Right hindlimb (tissue), 1 donor: ENCODE data around the gene BEND6.
A peak's percentile ranks its signal among the peaks of the same experiment; 100 is the strongest.

Source experiments
- DNase-seq: peaks from one replicate; pipeline ENCODE4 v3.0.0-alpha.2; 2018

BEND6 gene, protein sequence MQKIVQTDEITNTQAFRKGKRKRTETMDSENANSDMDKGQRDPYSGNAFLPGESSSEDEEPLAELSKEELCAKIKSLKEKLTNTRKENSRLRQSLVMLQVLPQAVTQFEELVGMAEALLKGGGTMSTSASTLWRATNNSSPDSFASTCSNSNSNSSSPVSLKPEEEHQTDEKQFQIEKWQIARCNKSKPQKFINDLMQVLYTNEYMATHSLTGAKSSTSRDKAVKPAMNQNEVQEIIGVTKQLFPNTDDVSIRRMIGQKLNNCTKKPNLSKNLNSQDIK

DNA sequence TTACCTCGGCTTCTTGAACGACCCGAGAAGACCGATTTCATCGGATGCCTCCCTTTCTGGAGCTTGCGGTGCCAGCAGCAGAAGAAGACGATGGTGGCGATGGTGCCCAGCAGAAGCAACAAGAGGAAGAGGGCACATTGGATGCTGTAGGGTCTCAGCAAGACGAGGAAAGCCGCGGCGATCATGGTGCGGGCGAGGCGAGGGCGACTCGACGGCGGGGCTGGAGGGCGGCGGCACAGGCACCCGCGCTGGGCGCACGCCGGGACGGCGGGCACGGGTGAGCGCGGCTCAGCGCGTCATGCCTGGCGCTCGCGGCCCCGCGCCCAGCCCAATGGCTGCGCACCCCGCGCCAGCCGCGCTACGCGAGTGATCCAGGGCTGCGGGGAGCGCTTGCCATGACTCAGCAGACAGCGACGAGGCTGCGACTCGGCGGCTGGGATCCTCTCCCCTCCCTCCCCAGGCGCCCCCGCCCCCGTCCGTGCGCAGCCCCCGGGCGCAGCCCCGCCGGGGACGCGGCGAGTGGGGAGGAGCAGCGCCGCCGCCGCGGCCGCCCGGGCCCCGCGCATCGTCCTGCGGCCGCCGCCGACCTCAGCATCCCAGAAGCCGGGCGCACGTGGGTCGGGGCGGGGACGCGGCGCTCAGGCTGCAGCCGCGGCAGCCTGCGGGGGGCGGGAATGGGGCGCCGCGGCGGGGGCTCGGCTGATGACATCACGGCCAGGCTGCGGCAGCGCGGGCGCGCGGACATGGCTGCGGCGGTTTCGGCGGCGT is at the start of gene BEND6:
TSS of gene BEND6 (plus strand) at position 705 of the 768 bp plus-strand sequence. CDS start 26,704 bp downstream, outside the sequence.
- peak; percentile 78 for DNase-seq

DNA sequence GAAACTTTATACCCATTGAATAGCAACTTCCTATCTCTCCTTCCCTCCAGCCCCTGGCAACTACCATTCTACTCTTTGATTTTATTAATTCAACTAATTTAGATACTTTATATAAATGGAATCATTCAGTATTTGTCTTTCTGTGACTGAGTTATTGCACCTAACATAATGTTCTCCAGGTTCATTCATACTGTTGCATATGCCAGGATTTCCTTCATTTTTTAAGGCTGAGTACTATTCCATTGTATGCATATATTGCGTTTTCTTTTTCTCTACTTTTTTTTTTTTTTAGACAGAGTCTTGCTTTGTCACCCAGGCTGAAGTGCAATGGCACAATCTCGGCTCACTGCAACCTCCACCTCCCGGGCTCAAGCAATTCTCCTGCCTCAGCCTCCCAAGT is 49.5 kb upstream of the BEND6 start:
- DNase-seq = no peak

DNA sequence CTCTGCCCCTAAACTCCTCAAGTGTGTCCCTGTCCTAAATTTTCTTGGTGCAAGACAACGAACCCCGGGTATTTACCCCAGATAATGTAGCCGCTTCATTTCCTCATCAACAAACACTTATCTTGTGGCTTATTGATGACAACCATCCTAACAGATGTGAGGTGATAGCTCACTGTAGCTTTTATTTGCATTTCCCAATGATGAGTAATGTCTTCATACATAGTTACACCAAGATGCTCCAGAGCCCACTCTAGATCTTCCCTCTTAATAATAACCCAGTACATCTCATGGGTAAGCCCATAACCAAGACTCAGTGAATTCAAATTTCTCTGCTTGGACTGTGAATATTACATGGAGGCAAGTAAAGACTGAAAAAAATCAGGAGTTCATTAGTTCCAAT is 48.2 kb upstream of the BEND6 start:
- DNase-seq = no peak

DNA sequence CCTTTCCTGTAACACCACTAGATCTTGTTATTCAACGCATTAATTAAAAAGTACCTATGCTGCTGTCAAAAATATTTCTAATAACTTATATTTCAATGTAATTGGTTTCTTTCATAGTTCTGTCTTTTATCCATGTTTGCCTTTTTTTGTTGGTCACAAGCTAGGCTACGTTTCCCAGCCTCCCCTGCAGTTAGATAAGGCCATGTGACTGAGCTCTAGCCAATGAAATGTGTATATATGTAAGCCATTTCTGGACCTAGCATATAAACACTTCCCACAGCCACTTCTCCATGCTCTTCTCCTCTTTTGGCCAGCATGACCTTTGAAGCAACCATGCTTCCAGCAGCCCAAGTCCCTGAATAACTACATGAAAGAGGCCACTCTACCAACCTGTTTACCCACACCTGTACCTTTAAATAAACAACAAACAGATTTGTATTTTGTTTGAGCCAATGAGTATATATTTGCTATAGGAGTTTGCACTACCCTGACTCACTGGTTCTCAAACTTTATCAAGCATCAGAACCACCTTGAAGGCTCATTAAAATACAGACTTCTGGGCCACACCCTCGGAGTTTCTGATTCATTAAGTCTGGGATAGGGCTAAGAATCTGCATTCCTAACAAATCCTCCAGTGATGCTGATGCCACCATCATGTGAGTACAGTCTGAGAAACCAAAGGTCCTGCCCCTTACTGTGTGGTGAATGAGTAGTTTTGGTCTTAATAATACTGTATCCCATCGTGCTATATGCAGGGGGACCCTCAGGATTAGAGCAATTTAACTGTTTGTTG is 45.6 kb upstream of the BEND6 start:
- no peak for DNase-seq

DNA sequence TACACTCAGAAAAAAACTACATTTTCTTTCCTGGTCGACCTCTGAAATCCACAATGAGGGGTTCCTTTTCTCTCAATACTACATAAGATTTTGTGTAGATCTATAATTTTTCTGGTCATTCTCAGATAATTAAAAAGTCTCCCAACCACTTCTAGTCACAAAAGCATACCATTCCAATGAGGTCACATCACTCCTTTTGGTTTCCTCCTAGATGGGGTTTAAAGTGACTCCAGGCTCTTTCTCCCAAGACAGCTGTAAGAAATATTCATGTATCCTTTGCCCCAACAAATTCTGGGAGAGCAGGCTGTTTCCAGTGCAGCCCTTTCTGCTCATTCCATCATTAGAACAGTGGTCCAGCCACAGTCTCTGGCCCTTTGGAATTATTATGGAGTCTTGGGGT is 43.1 kb upstream of the BEND6 start:
- no peak for DNase-seq

DNA sequence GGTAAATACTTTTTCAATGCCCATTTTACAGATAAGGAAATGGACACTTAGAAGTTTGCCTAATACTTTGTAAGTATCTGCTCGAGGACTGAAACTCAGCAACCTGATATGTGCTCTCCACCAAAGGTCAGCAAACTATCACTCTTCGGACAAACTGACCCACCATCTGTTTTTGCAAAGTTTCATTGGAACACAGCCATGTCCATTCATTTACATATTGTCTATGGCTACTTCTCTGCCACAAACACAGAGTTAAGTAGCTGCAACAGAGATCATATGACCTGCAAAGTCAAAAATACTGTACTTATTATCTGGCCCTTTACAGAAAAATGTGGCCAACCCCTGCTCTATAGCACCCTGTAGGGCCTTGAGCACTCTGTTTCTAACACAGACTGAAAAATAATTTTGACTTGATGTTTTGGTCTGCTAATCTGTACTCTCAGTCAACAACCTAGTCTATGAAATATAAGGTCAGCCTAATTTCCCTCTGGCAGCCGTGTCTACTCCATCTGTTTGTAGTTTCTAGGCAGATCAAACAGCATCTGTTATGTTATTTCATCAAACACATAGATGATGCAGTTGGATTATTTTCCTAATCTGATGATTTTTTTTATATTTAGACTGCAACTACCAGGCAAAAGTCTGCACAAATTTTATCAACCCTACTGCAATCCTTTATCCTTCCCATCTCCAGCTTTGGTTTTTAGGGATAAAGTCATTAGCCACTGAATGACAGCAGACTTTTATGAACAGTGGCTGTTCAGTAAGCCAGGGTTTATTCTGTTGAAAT is 41.4 kb upstream of the BEND6 start:
- DNase-seq = no peak

DNA sequence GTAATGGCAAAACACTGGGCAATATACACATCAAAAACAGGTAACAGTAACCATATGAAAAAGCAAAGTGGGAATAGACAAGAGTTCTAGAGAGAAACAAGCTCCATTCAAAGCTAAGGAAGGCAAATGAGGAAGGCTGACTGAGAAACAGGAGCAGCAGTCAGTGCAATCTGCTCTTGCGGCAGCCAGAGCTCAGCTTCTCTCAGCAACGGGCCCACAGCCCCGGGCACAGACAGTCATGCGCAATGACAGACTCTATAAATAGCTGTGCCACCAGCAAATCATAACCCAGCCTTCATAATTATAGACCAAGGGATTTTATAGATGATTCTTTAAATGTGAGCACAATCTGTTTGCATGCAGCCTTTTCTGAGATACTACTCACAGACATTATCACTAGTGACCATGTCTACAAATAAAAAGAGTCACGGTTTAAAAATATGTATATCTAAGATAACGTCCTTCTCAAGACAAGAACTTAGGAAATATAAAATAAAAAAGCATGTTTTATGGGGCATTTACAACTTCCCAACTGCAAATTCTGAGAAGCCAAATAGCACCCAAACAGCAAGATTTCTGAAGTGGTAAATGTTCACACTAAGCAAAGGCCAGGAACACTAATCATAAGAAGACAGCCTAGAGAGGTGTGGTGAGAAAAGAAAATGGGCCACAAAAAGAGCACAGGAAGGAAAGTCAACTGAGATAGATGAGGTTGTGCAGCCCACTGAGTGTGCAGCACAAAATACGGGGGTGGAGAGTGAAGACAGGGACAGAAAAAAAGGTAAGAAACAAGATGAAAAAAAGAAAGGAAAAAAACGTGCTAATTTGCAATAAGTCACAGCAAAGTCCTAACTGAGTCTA is 39.9 kb upstream of the BEND6 start:
- DNase-seq = no peak

DNA sequence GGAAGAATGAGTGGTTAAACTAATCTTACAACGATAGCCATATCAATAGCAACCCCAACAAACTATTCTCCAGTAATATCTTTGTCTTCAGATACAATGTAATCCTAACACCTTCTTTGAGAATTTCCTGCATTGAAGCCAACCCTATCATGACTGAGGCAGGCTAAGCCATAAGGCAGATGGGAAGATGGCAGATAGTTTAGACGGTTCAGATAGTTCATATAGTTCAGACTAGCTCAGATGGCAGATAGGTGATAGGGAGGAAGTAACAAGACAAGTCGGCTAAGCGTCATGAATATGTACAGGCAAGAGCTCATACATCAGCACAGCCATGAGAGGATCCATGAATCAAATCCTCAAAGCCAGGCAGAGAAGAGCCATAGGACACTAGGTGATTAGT is 39.1 kb upstream of the BEND6 start:
- DNase-seq = no peak

DNA sequence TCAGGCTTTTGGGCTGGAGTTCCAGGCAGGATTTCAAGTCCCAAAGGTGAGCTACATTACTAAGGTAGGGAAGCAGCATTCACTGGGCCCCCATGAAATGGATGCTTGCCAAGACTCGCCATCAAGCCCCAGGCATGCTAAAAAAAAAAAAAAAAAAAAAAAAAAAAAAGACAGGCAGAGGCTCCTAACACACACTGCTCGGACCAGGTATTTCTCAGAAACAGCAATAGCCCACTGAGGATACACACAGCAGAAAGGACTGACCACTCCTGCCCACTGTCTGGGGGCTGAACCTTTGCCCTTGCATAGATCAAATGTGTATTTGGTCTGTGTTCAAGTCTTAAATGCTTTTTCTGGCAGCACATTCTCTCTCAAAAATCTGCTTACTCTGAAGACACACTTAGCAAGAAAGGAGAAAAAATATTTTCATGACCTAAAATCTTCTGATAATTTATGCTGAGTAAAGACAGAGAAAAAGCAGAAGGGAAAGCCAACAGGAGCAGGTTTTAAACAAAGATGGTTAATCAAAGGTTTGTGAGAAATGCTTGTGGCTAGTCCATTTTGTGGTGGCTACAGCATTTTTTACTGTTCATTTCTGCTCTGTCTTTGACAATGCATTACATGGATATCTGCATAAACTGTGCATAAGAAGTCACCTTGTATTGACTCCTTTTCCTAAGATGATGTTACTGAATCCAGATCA is 37.9 kb upstream of the BEND6 start:
- DNase-seq = no peak

DNA sequence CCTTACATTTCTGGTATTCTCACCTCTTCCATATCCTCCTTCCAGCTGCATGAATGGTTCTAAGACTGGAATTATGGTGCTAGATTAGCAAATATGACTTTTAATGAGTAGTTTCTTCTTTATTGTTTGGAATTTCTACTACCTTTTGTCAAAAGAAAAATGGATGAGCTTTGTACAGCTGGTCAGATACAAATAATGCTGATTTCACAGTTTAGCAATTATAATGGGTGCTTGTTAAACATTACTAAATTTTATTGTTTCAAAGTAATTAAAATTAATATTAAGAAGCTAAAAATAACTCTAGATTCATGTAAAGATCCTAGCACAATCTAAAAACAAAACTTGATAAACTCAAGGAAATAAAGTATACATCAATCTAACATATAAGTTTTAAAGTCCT is 32.3 kb upstream of the BEND6 start:
- DNase-seq = no peak

DNA sequence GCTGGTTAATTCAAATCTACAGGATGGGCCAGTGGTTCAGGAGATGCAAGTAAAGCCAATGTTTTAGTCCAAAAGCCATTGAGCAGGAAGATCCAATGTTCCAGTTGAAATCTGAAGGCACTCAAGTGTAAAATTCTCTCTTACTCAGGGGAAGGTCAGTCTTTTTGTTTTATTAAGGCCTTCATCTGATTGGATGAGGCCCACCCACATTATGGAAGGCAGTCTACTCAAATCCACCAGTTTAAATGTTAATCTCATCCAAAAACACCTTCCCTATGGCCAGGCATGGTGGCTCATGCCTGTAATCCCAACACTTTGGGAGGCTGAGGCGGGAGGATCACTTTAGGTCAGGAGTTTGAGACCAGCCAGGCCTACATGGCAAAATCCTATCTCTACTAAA is 31.3 kb upstream of the BEND6 start:
- no peak for DNase-seq

DNA sequence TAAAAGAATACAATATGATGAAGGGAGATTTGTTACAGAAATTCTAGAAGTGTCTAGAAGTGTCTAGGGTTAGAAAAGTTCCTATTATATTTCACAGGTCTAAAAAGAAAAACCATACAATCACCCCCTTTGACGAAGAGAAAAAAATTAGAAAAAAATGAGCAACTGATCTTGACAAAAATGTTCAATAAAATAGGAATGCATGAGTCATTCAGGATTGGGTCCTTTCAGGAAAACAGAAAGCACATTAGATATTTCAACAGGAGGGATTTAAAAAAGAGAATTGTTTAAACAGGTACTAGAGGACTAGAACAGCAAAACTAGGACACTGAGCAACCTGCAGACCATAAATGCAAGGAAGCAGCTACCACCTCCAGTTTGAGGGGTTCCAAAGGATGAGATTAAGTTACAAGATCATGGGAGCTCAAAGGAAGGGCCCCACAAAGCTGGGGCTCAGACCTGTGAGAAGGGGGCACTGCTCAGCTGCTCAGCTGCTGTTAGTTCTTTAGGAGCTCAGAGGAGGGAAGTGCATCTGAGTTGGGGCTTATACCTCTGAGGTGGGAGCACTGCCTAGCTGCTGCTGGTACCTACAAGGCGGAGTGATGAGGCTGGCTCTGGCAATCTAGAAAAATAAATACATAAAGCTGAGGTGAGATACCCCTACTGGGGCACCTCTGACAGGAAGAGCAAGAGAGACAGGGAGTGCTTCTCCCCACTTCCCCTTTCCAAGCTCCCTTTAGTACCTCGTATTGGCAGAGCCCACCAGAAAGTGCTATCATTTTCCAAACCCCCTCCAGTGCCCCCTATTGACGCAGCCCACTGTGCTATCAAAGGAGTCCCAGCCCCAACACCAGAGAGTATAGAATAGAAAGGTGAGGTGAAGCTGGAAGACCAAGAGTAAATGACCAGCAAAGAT is 27.1 kb upstream of the BEND6 start:
- no peak for DNase-seq

DNA sequence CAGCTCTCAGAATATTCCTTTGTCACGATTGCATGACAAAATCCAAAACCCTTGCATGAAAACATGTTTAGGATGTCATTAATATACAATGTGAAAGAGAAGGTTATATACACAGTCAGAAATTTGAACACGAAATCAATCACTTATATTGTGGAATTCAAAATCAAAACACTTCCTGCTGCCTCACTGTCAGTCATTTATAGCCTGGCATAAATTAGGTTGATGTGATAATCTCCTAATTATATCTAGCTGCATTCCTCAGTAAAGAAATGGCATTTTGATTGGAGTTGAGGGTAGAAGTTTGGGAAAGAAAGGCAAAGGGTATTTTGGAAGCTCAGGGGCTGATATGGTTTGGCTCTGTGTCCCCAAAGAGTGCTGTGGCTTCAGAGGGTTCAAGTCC is 24.1 kb upstream of the BEND6 start:
- DNase-seq = no peak

DNA sequence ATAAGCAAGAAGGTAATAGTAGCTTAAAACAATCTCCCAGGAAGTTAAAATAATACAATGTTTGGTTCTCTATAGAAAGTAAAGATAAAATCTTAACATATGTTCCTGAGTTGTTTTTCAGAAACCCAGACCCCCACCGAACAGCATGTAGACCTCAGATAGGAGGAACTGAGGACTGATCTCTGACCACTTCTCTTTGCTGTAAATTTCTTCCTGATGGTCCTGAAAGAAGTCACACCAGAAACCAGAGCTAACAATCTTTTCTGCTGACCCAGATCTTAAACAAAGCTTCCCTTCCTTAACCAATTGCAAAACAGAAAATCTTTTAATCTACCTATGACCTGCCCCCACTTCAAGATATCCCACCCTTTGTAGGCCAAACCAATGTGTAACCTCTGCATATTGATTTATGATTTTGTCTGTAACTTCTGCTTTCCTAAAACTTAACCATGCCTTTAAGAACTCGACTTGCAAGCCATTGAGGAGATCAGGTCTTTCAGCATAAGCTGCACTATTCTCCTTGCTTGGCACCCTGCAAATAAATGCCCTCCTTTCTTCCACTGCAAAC is 21.9 kb upstream of the BEND6 start:
- DNase-seq = no peak

DNA sequence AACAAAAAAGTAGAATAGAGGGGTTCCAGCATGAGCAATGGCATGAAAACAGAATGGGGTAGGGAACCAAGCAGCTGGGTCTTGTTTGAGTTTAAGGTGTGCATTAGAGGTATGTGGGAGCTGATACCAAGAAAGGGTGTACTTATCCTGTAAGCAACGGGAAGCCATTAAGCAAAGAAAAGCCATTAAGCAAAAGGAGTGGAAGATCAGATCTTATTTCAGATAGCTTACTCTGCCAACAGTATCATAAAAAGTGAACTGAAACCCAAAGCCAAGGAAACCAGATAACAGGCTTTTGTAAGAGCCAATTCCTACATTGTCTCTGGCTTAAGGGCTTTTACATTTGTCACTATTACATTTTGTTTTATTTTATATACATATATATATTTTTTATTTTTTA is 21.3 kb upstream of the BEND6 start:
- DNase-seq = no peak

DNA sequence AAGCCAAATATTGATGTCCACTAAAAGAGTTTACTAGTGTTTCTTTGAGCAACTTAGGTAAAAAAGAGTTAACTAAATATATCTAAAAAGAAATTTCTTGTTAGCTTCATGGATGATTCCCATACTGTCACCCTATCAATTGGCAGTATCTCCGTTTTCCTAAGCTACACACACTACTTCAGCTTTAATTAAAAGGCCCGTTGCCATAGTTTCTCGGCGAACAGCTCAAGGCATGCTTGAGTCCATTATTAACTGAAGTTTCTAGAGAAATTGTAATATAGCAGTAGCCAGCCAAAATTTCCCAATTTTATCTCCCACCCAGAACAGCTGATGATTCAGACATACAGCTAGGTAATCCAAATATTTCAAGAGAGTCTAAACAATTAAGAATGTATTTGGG is 20.0 kb upstream of the BEND6 start:
- no peak for DNase-seq

DNA sequence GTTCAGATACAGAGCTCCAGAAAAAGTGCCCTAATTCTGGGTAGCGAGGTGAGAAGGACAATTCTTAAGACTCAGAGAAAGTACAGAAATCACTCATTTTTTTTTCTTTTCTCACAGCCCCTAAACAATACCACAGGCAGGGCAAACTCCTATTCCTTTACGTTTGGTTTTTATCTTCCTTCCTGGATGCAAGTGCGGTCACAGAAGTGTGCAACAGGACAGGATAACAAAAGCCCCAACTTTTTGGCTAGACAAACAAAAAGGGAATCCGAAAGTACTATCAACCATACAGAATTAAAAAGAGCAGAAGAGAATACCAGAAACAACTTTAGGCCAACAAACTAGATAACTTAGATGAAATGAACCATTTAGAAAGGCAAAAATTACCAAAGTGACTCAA is 18.4 kb upstream of the BEND6 start:
- DNase-seq = no peak

DNA sequence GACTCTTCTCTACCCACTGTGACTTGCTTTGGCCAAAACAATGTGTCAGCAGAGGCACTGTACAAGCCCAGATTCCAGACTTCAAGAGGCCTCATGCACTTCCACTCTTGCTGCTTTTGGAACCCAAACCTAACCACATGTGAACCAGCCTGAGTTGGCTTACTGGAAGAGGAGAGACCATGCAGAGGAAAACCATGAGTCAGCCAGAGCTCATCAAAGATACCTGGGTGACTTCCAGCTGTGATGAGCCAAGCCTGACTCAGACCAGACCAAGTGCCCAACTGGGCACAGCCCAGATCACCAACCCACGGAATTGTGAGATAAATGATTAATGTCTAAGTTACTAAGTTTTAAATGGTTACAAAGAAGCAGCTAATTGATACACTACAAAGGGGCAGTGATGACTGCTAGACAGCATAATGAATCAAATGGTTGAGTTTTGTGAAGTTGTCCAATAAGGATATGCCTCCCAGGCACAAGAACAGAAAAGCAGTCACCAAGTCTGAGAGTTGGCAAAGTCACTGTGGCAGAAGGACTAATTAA is 16.2 kb upstream of the BEND6 start:
- DNase-seq = no peak

DNA sequence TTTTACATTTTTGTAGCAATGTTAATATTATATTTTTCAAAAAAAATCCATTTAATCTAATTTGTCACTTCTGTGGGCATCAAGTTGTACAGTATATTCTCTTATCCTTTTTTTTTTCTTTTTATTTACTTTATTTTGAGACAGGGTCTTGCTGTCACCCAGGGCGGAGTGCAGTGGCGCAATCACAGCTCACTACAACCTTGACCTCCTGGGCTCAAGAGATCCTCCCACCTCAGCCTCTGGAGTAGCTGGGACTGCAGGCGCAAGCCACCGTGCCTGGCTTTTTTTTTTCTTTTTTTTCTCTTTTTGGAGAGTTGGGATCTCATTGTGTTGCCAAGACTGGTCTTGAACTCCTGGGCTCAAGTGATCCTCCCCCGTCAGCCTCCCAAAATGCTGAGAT is 14.4 kb upstream of the BEND6 start:
- DNase-seq = no peak

DNA sequence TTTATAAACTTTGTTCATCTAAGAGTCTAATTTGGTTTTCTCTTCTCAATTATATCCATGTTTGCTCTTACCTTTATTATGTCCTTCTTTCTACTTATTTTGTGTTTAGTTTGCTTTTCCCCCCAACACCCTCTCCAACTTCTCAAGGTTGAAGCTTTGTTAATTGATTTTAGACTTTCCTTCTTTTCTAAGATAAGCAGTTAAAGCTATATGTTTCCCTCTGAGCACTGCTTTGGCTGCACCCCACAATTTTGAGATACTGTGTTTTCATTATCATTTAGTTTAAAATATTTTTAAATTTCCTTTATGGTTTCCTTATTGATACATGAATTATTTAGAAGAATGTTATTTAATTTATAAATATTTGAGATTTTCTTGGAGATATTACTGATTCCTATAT is 13.9 kb upstream of the BEND6 start:
- DNase-seq = no peak
